GM21619 (cell line): ENCODE data around the gene CHRNA4.

Source experiments
- ATAC-seq: cut with Tn5 transposase; IDR thresholded peaks from one replicate; pipeline ENCODE4 v1.9.1; 2021; ENCODE audit not compliant: unreplicated experiment

Gene CHRNA4

GRCh38 chr20:63364801-63365585 is 3.8 kb upstream of the CHRNA4 start:
- ATAC-seq = no peak

DNA sequence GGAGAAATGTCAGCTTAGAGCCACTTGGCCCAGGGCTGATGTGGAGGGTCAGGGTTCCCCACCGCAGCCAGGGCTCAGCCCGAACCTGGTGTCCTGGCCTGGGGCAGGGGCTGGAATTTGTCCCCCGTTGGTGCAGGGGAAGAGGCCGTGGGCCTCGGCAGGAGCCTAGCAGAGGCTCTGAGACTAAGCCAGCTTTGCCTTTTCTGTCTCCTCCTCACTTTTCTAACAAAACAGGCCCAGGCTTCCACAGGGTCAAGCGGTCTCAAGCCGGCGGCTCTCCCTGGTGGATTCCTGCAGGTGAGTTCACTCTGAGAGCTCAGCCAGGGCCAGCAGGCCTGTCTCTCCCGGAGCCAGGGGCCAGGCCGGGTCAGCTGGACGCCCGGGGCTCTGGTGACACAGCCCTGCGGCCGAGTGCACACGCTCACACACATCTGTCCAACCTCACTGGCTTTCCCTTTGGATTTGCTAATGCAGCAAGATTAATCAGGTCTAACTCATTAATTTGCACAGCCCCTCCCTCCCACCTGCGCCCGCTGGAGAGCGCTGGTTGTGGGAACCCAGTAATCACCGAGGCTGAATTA is 2.9 kb upstream of the CHRNA4 start:
- ATAC-seq = no peak

GRCh38 chr20:63363013-63363957 is 2.1 kb upstream of the CHRNA4 start:
- ATAC-seq = no peak

DNA sequence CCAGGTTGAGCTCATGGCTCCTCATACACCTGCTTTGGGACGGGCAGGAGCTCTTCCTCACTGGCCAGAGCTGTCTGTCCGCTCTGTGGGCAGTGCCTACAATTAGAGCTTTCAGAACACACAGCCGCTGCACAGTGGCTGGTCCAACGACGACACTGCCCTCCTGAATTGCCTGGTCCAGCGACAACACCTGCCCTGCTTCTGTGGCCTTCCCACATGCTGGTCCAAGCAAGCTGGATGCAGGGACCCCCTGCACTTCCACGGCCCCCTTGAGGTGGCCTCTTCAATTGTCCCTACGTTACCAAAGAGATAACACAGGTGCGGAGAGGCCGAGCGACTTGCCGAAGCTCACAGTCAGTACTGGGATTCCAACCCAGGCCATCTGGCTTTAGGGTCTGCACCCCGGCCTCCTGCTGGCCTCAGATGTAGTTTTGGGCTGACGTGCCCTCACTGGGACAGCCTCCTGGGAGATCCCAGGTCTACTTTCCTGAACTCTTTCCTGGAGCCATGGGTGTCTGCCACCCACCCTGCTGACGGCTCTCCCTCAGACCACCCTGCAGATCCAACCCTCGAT is 1.4 kb upstream of the CHRNA4 start:
- no peak for ATAC-seq

DNA sequence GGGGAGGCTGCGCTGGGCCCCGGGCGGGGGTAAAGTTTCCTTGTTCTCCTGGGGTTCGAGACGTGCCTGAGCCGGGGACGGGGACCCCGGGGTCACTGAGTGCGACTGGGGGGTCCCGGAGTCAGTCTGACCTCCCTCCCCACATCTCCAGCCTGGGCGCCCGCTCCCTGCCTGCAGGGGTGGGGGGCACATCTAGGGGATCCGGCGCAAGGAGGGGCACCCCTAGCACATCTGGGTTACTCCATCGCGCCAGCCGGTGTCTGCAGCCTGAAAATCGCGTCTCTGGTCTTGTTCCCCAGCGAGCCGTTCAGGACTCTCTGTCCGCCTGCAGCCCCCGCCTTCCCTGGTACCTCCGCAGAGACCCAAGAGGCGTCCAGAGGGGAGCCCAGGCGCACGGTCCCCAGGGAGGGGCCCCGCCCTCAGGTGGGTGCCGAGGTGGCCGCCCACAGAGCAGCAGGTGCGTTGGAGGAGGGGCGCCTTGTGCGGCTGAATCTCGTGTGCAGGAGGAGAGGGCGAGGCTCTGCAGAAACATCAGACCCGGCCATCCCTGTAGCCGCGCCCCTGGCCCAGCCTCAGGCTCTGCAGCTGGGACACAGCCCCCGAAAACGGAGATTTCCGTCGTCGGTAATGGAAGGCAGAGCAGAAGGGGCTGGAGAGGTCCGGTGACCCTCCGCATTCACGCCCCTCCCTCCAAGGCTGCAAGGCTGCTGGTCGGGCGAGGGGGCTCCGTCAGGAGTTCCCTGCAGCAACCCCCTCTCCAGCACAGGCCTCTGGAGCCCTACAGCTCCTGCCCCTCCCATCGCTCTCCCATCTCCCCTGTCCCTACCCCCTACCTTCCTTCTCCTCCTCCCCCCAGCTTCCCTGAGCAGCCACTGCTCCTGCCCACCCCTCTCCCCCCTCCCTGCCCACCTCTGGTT is 628 bp upstream of the CHRNA4 start:
- no peak for ATAC-seq

DNA sequence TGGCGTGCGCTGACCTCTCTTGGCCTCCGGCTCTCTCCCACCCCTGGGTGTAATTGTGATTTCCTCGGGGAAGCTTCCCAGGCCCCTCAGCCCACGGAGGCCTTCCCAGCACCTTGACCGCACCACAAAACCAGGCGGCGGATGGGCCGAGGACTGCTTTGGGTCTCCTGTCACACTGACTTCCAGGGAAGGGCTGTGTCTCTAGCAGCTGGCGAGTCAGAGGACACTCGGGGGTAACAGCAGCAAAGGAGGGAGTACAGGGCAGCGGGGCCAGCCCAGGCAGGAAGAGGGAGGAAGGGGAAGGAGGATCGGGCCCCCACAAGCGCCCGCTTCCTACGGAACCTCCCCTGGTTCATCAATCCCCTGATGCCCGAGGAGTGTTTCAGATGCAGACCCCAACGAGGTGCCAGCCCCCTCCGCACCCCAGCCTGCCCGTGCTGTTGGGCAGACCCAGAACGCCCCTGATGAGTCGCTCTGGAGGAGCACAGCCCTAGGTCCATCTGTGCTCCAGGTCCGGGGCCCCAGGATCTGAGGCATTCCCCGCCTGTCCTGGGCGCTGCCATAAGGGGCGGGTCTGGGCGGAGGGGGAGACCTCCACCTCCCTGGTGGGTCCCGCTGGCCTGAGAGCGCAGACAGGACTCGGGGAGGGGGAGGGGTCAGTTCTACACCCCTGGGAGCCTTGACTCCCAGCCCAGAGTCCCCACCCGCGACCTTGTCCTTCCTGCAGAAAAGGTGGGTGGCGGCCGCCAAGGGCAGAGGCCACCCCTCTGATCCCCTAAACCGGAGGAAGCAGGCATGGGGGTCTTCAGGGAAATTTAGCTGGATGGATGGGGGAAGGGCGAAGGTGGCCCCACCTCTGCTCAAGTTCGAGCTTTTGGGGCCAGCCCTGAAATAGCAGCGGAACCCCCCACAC is 956 bp downstream of the CHRNA4 start:
- no peak for ATAC-seq

- no peak for ATAC-seq
Observed at GRCh38 chr20:63359164-63359934, 1.8 kb downstream of the CHRNA4 start.

GRCh38 chr20:63357921-63358905 is 2.9 kb downstream of the CHRNA4 start:
- ATAC-seq = no peak

DNA sequence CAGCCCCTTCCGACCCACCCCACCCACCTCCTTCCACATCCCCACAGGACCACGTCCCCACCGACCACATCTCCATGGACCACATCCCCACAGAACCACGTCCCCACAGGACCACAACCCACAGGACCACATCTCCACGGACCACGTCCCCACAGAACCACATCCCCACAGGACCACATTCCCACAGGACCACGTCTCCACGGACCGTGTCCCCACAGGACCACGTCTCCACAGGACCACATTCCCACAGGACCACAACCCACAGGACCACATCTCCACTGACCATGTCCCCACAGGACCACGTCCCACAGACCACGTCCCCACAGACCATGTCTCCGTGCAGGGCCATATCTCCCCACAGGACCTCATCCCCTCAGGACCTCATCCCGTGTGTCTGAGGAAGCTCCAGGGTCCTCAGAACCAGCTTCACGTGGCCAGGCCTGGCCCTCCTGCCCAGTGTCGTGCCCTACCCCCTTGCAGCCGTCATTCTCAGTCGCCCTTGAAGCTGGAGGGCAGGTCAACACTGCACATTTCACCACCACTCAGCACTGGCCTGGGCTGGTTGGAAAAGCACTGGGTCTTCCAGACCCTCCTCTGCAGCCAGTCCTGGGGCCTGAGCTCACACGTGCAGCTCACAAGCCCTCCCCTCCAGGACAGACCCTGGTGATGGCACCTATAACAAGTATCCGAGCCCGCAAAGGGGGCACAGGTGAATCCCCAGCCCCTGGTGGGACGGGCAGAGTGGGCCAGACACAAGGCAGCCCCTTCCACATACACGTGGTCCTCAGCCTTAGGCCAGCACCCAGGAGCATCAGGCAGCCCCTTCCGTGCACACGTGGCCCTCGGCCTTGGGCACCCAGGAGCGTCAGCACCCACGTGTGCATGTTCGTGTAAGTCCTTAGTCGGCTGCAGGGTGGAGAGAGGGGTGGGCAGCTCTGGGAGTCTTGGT is 3.9 kb downstream of the CHRNA4 start:
- ATAC-seq = no peak

- ATAC-seq = no peak
Observed at GRCh38 chr20:63356511-63356910, 4.6 kb downstream of the CHRNA4 start.

DNA sequence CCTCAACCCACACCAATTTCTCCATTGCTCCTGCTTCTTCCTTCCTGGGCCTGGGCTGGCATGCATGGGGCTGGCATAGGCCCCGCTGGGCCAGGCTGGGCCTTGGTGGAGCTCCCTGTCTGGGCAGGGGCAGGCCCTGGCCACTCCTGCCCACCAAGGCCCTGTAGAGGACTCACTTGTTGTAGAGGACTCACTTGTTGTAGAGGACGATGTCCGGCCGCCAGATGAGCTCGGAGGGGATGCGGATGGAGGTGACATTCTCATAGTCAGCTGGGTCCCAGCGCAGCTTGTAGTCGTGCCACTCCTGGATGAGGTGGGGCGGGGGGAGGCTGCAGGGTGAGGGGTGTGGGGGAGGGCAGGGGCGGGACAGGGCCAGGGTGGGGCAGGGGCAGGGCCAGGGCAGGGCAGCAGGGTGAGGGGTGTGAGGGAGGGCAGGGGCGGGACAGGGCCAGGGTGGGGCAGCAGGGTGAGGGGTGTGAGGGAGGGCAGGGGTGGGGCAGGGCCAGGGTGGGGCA is 5.3 kb downstream of the CHRNA4 start:
- no peak for ATAC-seq

DNA sequence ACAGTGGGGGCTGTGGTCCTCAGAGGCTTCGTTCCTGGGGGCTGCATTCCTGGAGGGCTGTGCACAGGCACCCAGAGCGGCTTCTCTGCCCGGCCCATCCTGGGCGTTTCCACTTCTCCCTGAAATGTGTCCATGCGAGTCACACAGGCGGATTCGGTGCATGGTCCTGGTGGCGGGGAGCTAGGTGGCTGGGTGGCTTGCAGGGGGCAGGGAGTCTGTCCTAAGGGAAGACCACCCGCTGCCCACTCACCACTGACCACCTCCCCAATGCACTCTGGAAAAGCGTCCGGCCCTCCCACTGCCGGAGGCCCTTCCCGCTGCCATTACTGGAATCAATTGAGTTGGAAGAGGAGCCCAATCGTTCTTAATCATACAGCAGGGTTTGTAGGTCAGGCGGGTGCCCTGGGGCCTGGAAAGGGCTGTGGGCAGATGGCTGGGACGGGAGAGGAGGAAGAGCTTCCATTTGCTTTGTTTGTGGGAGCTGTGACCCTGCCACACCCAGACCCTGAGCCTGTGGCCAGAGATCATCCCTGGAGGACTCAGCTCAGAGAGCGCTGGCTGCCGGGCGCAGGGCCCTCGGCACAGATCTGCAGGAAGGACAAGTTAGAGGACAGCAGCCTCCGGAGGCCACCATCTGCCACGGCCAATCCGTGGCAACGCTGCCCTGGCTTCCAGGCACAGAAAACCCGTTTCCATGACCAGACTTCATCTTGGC is 6.4 kb downstream of the CHRNA4 start:
- ATAC-seq = no peak

DNA sequence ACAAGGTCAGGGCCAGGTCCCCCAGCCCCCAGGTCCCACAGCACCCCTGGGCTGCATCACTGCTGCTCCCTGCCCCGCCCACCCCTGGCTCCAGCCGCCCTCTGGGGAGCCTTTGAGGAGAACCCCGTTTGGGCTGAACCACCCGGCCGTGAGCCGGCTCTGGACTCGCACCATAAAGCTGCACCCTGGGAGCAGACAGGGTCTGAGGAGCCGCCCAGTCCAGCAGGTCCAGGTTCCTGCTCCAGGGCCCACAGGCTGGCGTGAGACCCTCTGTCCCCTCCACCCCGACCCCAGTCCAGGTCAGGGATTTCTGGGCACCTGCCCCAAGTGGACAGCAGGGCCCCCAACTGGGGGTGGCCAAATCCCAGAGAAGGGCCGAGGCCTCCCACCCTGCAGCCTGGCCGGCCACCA is 8.3 kb downstream of the CHRNA4 start:
- ATAC-seq = no peak

DNA sequence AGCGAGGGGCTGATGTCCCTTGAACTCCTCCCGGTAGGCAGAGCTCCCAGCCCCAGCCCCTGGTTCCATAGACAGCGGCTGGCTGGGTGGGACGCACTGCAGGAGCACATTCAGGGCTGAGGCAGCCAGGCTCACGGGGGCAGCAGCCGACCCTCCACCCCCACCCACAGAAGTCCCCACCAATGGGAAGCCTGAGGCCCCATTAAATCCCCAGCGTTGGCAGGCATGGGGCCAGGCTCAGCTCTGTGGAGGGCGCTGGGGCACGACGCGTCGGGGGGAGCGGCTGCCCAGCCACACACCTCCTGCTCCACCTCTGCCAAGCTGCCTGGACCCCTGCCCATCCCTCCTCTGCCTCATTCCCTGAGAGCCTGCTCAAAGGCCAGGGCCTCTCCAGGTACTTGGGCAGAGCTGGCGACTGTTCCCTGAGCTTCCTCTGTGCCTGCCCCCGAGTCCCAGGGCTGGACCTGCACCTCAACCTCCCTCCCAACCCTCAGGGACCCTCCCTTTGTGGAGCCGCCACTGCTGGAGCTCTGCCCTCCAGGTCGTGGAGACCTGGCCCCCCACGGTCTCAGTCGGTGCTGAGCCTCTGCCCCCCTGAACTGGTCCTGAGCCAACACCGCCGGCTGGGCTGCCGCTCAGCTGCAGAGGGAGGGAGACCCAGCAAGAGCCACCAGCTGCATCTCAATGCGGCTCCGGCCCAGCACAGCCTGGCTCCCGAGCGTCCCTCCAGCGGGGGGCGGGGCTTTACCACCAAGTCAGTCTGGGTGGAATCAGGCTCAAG is 9.1 kb downstream of the CHRNA4 start:
- ATAC-seq = no peak

GRCh38 chr20:63351326-63351700 is 9.8 kb downstream of the CHRNA4 start:
- ATAC-seq = no peak
